ENCODE results near the gene IFITM5. TPM values are rescaled to one million over a fixed set of nuclear protein-coding genes. Genes with fewer than 3 reads are reported as not detected.

IFITM5 gene
- total RNA-seq, 1 experiment from 2014 or later: not detected

DNA sequence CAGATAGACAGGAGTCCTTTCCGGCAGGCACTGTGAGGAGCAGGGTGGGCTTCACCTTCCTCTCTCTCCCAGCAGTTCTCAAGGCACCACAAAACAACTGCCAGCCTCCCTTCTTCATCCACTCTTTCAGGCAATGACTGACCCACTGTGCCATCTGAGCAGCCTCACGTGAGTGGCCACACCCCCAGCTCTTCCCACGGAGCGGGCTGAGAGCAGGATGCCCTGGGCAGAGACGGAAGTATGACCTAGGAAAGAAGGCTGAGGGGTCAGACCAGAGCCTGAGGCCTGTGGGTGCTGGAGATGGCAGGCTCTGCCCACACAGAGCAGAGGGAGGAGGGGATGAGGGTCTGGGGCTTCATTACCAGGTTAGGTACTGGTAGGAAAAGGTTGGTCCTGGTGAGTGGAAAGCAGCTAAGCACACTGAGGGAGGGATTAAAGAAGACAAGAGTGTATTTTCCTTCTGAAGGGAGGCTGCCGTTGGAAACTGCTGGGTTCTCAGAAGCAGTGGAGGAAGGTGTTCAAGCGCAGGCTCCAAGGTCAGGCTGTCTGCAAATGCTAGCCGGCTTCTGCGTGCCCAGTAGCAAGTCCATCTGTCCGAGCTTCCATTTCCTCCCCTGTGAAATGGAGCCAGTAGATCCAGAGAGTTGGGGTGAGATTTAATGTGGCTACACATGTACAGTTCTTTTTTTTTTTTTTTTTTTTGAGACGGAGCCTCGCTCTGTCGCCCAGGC, 16.5 kb downstream of the IFITM5 start:
- Histone ChIP-seq H3K36me3 (no peaks in the 10 kb centered on the region), H3K27me3 (peaks cover 33% of the 10 kb centered on the region), H3K9me3 (no peaks in the 10 kb centered on the region), H3K4me3 (no peak overlapping the region)
- no peak for DNase-seq

DNA sequence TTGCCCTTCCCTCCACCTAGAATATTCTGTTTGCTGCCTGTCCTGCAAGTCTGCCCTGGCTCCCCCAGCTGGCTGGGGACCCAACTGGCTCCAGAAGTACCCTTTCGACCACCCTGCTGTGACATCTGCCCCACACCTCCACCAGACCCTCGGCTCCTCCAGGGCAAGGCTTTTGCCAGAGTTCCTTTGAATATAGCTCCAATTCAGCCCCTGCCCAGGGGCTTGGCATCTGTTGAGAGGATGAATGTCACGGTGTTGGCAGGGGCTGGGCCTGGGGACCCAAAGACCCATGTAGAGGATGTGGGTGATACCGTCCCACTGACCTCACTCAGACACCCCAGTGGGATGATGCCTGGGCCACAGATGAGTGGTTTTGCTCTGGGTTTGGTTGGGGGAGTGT, 17.2 kb downstream of the IFITM5 start:
- H3K27me3 ChIP-seq: peaks cover 33% of the 10 kb centered on the region
- no peak for DNase-seq
- no peaks in the 10 kb centered on the region for H3K36me3 ChIP-seq
- no peak overlapping the region for H3K4me3 ChIP-seq
- no peaks in the 10 kb centered on the region for H3K9me3 ChIP-seq

DNA sequence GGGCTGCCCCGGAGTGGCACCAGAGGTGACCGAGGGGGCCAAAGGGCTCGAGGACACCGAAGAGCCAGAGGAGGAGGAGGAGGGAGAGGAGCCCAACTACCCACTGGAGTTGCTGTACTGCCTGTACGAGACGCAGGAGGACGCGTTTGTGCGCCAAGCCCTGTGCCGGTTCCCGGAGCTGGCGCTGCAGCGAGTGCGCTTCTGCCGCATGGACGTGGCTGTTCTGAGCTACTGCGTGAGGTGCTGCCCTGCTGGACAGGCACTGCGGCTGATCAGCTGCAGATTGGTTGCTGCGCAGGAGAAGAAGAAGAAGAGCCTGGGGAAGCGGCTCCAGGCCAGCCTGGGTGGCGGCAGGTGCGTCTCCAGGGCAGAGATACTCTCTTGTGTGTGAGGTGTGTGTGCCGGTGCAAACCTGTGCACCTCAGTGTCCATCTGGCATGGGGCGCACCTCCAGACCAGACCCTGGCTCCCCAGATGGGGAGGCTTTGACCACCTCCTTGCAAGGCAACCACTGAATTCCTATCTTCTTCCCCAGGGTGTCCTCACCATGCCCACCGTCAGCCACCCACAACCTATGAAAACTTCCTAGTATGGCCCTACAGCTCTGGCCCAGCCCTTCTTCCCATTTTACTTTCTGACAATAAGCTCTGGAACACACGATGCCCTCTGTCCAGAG, 17.7 kb downstream of the IFITM5 start:
- DNase-seq: no peak
- H3K4me3 ChIP-seq: no peak overlapping the region
- no peaks in the 10 kb centered on the region for H3K9me3 ChIP-seq
- peaks cover 33% of the 10 kb centered on the region for H3K27me3 ChIP-seq
- H3K36me3 ChIP-seq: no peaks in the 10 kb centered on the region

DNA sequence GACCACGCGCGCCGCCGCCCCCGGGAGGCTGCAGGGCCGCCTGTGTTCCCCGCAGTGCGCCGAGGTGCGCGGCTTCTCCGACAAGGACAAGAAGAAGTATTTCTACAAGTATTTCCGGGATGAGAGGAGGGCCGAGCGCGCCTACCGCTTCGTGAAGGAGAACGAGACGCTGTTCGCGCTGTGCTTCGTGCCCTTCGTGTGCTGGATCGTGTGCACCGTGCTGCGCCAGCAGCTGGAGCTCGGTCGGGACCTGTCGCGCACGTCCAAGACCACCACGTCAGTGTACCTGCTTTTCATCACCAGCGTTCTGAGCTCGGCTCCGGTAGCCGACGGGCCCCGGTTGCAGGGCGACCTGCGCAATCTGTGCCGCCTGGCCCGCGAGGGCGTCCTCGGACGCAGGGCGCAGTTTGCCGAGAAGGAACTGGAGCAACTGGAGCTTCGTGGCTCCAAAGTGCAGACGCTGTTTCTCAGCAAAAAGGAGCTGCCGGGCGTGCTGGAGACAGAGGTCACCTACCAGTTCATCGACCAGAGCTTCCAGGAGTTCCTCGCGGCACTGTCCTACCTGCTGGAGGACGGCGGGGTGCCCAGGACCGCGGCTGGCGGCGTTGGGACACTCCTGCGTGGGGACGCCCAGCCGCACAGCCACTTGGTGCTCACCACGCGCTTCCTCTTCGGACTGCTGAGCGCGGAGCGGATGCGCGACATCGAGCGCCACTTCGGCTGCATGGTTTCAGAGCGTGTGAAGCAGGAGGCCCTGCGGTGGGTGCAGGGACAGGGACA, 18.4 kb downstream of the IFITM5 start:
- Histone ChIP-seq H3K4me3 (no peak overlapping the region), H3K9me3 (peaks cover 5% of the 10 kb centered on the region; the same call in 1 of the 2 replicates), H3K27me3 (peaks cover 33% of the 10 kb centered on the region), H3K36me3 (no peaks in the 10 kb centered on the region)
- no peak for DNase-seq

DNA sequence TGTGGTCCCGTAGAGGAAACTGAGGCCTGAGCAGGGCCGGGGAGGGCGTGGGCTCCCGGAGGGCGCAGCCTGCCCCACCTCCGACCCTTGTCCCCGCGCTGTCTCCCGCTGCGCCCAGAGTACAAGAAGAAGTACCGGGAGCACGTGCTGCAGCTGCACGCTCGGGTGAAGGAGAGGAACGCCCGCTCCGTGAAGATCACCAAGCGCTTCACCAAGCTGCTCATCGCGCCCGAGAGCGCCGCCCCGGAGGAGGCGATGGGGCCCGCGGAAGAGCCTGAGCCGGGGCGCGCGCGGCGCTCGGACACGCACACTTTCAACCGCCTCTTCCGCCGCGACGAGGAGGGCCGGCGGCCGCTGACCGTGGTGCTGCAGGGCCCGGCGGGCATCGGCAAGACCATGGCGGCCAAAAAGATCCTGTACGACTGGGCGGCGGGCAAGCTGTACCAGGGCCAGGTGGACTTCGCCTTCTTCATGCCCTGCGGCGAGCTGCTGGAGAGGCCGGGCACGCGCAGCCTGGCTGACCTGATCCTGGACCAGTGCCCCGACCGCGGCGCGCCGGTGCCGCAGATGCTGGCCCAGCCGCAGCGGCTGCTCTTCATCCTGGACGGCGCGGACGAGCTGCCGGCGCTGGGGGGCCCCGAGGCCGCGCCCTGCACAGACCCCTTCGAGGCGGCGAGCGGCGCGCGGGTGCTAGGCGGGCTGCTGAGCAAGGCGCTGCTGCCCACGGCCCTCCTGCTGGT, 19.2 kb downstream of the IFITM5 start:
- DNase-seq: peak; percentile 53
- H3K4me3 ChIP-seq: peak overlapping the region; percentile 19; the same call in 1 of the 2 replicates
- H3K36me3 ChIP-seq: no peaks in the 10 kb centered on the region
- peaks cover 33% of the 10 kb centered on the region for H3K27me3 ChIP-seq
- peaks cover 5% of the 10 kb centered on the region; the same call in 1 of the 2 replicates for H3K9me3 ChIP-seq

DNA sequence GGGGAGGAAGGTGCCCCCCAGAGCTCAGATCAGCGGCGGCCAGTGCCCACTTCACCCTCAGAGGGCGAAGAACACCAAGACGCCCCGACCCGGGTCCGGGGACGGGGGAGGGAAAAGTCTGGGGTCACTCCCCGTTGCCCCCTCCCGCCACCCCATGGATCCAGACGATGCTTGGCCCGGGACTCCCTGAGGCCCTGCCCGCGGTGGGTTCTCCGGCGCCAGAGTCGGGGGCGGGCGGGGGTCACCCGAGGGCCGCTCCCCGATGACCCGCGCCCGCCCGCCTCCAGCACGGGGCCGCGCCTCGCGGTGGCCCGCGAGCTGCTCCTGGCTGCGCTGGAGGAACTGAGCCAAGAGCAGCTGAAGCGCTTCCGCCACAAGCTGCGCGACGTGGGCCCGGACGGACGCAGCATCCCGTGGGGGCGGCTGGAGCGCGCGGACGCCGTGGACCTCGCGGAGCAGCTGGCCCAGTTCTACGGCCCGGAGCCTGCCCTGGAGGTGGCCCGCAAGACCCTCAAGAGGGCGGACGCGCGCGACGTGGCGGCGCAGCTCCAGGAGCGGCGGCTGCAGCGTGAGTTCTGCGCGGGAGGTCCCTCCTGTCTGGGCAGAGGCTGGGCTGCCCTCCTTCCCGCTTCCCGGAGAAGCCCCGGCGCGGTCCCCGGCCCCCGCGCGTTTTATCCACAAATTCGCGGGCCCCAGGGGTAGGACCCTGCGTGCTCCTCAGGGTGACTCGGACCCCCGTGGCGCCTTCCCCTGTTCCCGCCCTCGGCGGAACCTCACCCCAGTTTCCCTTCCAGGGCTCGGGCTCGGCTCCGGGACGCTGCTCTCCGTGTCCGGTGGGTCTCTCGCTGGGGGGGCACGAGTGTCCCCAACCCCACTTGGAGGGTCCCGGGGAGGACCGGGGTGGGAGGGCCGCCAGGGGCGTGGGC, 20.0 kb downstream of the IFITM5 start:
- DNase-seq: no peak
- Histone ChIP-seq H3K27me3 (peaks cover 33% of the 10 kb centered on the region), H3K4me3 (no peak overlapping the region; the same call in 1 of the 2 replicates), H3K9me3 (peaks cover 5% of the 10 kb centered on the region; the same call in 1 of the 2 replicates), H3K36me3 (no peaks in the 10 kb centered on the region)

DNA sequence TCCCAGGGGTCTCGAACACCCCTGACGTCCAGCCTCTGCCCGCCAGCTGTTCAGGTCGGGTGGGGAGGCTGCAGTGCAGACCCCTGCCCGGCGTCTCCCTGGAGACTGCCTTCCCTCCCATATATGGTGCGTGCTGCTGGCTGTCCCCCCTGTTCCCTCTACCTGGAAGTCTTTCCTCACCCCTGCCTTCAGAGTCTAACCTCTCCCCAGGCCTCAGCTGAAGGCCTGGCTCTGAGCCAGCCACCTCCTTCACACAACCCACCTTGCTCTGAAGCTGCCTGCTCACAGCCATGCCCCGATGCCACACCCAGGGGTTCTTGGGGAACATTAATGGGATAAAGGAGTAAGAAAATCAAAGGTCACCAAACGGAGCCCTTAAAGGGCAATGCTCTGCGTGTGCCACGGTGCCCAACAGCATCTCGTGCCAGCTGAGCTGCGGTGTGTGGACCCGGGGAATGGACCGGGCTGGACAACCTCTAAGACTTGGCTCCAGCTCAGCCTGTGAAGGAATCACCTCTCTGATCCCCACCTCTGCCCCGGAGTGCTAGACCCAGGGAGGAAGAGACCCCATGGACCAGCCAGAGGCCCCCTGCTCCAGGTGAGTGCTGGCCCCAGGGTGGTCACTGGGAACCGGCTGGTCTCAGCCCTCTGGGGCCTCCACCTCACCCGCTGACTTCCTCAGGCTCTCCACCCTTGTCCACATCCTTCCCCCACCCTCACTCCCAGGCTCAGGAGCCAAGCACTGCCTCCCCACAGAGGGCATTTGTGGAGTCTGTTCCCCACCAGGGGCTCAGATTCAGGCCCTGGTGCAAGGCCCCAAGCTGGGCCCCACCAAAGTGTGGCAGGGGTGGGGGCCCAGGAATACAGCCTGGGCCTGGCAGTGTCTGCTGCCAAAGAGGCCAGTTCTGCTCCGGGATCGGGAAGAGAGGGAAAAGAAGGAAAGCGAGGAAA, 21.1 kb downstream of the IFITM5 start, which contains the start of gene NLRP6:
TSS of gene NLRP6 (plus strand) at position 407 of the 951 bp plus-strand sequence. CDS start at position 570, 163 bp downstream.
- H3K36me3 ChIP-seq: no peaks in the 10 kb centered on the region
- peaks cover 33% of the 10 kb centered on the region for H3K27me3 ChIP-seq
- H3K4me3 ChIP-seq: no peak within 1 kb of the TSS
- DNase-seq: no peak
- H3K9me3 ChIP-seq: peaks cover 5% of the 10 kb centered on the region; the same call in 1 of the 2 replicates

DNA sequence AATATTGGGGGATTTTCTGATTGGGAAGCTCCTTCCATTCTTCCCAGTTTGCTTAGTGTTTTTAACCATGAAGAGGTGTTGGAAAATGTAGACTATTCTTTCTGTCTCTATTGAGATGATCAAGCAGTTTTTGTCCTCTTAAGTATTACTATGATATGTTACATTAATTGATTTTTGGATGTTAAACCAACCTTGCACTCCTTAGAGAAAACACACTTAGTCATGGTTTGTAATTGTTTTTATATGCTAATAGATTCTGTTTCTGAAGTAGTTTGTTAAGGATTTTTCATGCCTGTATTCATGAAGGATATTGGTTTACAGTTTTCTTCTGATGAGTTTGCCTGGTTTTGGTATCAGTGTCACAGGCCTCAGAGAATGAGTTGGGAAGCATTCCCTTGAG, 23.1 kb downstream of the IFITM5 start:
- no peak overlapping the region for H3K4me3 ChIP-seq
- H3K36me3 ChIP-seq: no peaks in the 10 kb centered on the region
- H3K9me3 ChIP-seq: peaks cover 5% of the 10 kb centered on the region; the same call in 1 of the 2 replicates
- no peak for DNase-seq
- peaks cover 22% of the 10 kb centered on the region for H3K27me3 ChIP-seq

DNA sequence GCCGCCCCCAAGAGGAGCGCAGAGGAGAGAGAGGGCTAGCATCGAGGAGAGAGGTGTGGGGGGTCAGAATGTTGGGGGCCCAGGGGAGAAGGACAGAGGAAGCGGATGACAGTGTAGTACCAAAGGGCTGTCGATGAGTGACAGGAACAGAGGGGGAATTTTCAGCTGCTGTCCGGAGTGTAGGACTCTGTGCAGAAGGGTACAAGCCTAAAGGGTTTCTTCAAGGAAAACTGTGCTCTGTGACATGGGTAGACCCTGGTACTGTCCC, 26.5 kb downstream of the IFITM5 start:
- Histone ChIP-seq H3K36me3 (no peaks in the 10 kb centered on the region), H3K4me3 (no peak overlapping the region), H3K9me3 (peaks cover 5% of the 10 kb centered on the region; the same call in 1 of the 2 replicates), H3K27me3 (no peaks in the 10 kb centered on the region)
- no peak for DNase-seq

DNA sequence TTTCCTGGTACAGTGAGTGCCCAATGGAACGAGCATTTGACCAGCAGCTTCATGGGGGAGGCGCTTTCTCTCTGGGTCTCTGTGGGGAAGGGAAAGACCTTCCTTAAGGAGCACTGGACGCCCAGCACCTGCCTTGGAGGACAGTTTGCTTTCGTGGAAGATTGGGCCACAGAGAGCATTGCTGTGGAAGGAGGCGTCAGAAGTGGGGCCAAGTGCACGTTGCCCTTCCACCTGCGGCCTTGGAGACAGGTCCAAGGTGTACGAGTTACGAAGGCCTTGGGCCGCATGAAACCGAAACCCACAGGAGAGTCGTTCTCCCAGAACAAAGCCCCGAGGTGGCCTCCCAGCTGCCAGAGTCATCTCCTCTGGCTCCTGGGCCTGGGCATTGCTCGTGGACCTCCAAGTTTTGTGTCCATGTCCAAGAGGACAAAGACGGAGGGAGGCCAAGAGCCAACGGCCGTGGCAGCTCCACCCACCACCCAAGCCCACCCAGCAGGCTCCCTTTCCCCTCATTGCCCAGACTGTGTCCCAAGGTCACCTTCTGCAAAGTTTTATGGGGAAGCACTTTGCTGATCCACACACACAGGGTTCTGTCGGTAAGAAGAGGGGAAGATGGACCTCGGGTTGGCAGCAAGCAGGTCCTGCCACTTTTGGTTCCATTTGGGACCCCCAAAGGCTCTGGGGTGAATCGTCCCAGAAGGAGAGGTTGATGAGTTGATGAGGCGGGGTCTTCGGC, 27.0 kb downstream of the IFITM5 start:
- Histone ChIP-seq H3K36me3 (no peaks in the 10 kb centered on the region), H3K27me3 (no peaks in the 10 kb centered on the region), H3K9me3 (peaks cover 5% of the 10 kb centered on the region; the same call in 1 of the 2 replicates), H3K4me3 (no peak overlapping the region)
- DNase-seq: no peak

DNA sequence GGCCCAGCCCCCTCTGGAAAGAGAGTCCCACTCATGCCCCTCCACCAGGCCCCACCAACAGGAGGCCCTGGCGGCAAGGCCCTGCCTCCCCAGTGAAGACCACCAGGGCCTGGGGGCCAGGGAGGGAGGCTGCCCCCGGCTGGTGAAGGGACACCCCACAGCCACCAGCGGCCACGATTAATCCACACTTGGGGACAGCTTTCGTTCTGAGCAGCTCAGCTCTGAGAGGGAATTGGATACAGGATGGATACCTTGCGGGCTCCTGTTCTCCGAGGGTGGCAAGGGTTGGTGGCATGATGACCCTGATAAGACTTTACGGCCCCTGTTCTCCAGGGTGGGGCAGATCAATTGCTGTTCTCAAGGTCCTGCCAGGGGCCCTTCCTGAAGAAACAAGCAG, 28.0 kb downstream of the IFITM5 start:
- no peaks in the 10 kb centered on the region for H3K36me3 ChIP-seq
- DNase-seq: no peak

DNA sequence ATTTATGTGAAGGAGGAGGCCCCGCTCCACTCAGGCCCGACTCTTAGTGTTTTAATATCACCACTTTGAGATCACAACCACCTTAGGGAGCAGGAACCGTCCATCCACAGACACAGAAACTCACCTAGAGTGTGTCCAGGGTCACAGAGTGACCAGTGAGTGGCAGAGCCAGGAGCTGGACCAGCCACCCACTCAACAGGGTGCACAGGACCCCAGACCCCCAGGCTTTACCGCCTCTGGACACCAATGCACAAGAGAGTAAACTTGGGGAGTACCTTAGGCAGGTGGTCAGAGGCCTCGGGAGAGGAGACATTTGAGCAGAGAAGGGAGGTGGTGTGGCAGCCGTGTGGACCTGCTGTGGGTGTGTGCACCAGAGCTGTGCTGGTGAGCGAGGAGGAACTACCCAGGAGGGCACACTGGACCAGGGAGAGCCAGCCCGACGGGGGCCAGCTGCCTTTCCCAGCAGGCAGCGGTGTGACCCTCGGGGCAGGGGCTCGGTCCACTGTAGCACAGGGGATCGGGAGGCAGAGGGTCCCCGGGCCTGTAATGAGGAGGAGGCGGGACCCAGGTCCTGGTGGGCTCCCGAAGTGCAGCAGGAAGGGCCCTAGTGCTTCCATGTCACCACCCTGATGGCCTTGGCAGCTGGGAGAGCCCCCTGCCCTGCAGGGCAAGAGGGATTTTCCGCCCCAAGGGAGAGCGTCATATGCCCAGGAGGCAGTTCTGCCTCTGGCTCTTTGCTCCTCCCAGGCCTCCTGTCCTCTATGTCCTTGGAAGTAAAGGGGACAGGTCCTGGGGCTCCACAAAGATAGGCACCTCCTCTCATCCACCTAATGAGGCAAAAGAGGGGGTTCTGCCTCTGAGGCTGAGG, 28.6 kb downstream of the IFITM5 start:
- no peak for DNase-seq
- Histone ChIP-seq H3K36me3 (no peaks in the 10 kb centered on the region), H3K9me3 (peaks cover 2% of the 10 kb centered on the region; the same call in 1 of the 2 replicates), H3K4me3 (no peak overlapping the region), H3K27me3 (no peaks in the 10 kb centered on the region)

More for the DNA sequence above, 28.0 kb downstream of the IFITM5 start:
- Histone ChIP-seq H3K4me3 (no peak overlapping the region), H3K9me3 (peaks cover 3% of the 10 kb centered on the region; the same call in 1 of the 2 replicates), H3K27me3 (no peaks in the 10 kb centered on the region)

DNA sequence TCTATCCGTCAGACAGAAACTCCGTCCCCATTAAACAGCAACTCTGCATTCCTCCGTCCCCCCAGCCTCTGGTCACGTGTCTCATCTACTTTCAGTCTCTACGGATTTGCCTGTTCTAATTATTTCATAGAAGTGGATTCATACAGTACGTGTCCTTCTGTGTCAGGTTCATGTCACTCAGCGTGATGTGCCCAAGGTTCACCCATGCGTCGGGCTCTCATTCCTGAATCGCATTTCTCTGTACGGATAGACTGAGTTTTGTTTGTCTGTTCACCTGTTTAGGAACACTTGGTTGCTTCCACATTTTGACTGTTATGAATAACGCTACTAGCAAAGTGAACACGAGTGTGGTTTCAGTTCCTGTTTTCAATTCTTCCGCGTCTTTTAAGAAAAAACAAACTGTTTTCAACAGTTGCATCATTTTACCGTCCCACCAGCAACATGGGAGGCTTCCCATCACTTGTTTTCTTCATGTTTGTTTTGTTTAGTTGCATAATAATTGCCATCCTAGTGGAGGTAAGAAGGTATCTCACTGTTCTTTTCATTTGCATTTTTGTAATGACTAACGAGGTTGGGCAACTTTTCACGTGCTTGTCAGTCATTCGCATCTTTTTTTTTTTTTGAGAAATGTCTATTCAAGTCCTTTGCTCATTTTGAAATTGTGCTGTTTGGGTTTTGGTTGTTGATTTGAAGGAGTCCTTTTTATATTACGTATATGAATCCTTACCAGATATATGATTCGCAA, 30.0 kb downstream of the IFITM5 start:
- DNase-seq: no peak
- H3K36me3 ChIP-seq: no peaks in the 10 kb centered on the region
- peak overlapping the region; percentile 32 for H3K4me3 ChIP-seq
- no peaks in the 10 kb centered on the region for H3K27me3 ChIP-seq
- H3K9me3 ChIP-seq: peaks cover 3% of the 10 kb centered on the region; the same call in 1 of the 2 replicates

All from MG63 (cell line).